Left ventricle myocardium superior (tissue), 1 donor: ENCODE data around the gene IRF2BP2. TPM values are rescaled to one million over a fixed set of nuclear protein-coding genes. Genes with fewer than 3 reads are reported as not detected.
"Not testable (repeated sequence)": the region's sequence is repeated elsewhere in the genome, so short reads cannot be mapped to it uniquely, and the experiment has no call there.

ENCODE experiments used
- ATAC-seq: fragments of 200-7000 bp; cut with Tn5 transposase; one replicate; pipeline ENCODE4 v1.9.1; 2020; ENCODE audit warnings: mild to moderate bottlenecking, moderate library complexity
- DNase-seq: peaks from one replicate; pipeline ENCODE4 v3.0.0-alpha.2; 2020
- intact Hi-C: fragments of 100-400 bp; cut with micrococcal nuclease; formaldehyde crosslinking; loops from one replicate; pipeline ENCODE4 v1.11.0; 2022
- total RNA-seq: library from RNA; stranded (reverse); fragmentation: NEBNext Ultra II Directional; extraction: Animal tissue kit (Norgen Biotek cat#: 25700); gene quantifications from one replicate; pipeline ENCODE4 v1.2.1, GENCODE V29; 2021
- donor health status: DM: no; HTN: yes; CAD: no; lungs with severe emphysema.

The IRF2BP2 gene
- total RNA-seq, 1 donor from 2014 or later = 124 TPM

DNA sequence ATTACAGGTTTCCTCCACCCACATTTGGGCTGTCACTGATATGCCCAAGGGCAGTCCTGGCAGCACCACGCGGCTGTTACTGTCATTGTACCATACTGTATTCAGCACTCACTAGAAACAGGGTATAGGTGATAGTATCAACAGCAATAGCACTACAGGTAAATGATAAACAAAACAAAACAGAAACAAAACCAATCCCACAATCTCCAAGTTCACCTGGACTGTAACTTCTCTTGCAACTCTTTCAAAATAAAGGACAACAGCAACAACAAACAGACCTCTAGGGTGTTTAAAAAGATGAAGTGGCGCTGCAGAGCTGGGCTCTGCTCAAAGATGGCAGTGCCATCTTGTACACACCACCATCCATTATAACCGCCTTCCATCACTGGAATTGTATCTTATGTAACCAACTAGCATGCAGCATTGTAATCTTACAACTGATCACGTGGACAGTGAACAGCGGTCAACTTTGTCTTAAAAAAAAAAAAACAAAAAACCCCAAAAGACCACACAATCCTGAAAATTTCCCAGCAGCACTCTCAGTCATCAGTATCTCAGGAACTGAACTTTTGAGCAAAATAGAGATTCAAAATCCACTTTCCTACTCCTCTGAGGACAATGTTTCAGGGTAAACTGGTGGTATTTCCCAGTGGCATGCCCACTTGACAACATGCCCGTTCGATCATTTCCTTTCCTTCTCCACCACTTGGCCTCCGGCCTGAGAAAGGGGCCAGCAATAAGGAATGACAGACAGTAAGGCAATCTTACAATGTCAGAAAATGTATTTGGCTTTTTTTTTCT lies 3.8 kb downstream of the IRF2BP2 start:
- no peak for ATAC-seq
- peak; percentile 67 for DNase-seq
- intact Hi-C loops = loop anchor here (10.0 kb wide), 1 partner anchor 379 kb away; no protein-coding TSS in a partner anchor

DNA sequence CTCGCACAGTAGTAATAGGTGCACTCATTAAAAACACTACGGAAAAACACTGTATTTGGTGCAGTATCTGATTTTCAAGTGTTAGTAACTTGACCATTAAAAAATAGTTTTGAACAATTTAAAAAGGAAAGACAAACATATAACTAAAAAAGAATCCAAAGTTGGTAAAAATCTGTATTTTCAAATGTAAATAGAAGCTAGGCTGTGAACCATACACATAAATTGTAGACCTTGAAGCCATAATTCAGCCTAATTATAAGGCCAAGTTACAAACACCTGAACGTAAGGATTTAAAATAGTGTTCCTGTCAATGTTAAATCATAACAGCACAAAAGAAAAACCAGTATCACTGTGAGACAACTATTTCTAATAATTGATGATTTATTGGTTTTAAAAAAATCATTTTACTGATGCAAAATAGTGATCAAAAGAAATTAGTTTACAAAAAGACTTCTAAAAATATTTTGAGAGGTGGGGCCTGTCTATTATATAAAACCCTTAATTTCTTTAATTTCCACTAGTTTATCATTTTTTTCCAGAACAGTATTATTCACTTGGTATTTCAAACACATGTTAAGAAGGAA lies 4.5 kb downstream of the IRF2BP2 start:
- intact Hi-C loops = loop anchor here (10.0 kb wide), 1 partner anchor 379 kb away; no protein-coding TSS in a partner anchor
- DNase-seq (no peak), ATAC-seq (no peak)

DNA sequence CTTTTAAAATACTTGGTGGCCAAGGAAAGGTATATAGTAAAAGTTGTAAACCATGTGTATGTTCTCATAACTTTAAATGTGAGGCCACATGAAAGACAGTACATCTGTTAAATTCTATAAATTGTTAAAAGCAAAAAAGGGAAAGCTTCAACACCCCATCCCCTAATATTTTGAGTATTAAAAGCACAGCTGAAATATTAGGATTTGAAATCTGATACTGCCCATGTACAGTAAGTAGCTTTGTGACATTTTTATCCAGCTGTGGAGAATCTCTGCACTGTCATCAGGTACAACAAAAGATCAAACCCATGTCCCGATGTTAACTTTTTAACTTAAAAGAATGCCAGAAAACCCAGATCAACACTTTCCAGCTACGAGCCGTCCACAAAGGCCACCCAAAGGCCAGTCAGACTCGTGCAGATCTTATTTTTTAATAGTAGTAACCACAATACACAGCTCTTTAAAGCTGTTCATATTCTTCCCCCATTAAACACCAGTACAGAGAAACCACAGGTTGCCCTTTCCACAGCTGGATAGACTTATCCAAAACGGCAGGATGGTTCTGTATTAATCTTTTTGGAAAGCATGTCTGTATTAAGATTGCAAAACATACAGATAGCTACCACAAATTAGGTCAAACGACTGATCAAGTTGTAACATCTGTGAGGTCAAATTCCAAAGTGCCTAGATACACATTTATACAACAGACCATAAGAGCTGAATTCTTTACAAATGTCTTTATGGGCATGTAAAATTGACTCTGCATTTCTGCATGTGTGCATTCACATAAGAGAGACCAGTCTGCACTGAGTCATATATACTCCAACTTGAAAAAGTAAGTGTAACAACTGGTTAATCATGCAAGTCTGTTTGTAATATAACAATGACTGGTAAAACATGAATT lies 5.2 kb downstream of the IRF2BP2 start:
- ATAC-seq = no peak
- no peak for DNase-seq
- intact Hi-C loops = loop anchor here (5.0 to 10.0 kb wide), 3 partner anchors 107 to 473 kb away; no protein-coding TSS in a partner anchor

DNA sequence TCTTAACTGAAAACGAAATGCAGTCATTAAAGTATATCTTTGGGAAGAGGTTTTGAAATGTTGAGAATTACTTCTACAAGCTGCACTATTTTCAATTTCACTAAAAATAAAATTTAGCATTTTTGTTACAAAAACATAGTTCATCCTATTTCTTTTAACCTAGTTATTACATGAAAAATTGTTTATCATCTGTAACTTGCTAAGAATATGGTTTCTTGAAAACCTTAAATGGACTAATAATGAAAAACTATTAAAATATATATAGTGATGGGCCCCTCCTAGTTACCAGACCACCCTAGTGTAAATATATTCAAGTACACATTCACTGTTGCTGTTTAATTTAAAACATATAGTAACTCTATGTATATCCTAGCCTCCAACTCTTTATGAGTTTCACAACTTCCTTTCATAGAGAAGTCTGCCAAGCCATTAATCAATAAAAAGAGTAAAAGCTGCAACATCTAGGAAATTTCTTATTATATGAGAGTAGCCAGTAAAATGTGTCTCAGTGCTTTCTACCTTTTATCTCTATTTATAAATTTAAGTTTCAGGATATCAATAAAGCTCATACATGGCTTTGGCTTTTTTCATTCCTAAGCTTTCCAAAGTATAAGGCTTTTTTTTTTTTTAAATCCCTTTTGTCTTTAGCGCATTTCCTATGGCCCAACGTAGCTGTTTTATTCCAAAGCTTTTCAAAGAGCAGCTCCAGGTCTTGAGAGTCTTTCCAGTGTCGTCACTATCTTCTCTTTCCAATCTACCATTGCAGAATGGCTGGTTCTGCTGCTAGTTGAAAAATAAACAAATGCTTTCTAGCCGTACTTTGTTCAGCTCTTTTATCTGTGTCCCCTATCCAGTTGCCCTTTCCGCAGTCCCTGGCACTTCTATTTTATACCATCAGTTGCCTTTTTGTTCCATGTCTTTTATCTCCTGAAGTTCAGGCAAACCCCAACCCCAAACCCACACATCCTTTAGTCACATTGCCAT lies 6.5 kb downstream of the IRF2BP2 start:
- no peak for ATAC-seq
- intact Hi-C loops = loop anchor here (5.0 to 10.0 kb wide), 3 partner anchors 106 to 474 kb away; no protein-coding TSS in a partner anchor
- no peak for DNase-seq

DNA sequence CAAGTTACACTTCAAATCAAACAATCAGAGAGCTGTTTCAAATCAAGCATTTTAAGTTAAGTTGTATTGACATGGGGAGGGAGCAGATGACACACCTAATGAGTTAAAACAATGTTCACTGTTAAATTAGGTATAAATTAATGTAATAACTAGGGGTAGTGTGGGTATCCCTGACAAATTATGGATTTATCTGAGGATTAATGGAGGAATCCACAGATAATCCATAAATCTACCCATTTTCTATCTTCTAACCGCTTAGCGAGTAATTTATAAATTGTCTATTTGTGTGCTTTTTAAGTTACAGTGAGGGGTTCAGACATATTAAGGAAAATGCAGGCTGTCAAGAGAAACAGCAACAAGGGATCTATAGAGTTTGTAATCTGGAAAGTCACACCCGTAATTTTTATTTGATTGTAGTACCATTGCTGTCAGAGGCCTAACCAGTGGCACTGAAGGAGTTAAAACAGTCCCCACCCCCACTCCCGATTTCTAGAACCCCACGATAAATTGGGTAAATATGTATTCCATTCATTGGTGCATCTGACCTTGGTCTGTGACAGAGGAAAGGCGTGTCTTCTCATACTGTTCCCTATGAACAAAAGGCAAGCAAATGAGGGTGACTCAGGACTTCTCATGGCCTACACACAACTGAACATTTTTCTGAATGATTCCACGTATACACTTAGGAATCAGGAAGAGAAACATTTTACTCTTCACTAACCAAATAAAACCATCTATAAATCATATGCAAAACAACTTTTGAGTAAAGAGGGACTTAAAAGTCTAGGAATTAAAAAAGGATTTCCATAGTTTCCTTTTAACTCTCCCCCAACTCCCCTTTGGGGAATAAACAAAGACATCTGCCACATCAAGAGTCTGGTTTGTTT lies 7.4 kb downstream of the IRF2BP2 start:
- intact Hi-C loops = loop anchor here (5.0 to 10.0 kb wide), 3 partner anchors 105 to 475 kb away; no protein-coding TSS in a partner anchor
- no peak for ATAC-seq
- no peak for DNase-seq

DNA sequence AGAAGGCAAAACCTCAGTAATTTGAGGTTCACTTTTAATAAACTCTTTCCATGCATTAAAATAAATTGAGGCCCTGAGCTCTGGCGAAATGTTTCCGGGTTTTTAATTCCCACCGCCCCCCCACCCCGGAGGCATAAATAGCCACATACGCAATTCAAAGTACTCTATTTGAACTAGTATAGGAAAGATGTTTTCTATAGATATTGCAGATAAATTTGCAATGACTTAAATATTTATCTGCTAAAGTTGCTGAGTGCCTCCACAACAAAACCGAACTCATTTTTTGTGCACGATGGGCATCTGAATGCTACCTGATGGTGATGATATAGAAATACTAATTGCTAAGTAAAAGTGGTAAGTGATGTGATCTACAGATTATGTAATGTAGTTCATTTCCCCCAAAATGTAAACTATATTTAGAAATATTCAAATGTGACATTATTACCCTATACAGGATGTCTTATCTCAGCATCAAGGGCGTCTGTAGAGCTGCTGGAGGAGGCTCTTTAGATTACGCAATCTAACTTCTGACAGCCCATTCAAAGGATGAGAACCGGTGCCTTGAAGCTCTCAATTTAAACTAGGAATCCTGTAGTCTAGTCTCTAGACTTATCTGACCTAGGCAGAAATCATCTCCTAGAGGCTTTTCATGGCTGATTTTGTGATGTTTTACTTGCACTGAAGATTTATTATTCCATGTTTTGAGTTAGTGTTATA lies 8.5 kb downstream of the IRF2BP2 start:
- no peak for DNase-seq
- no peak for ATAC-seq
- intact Hi-C loops = loop anchor here (5.0 to 10.0 kb wide), 3 partner anchors 104 to 476 kb away; no protein-coding TSS in a partner anchor

DNA sequence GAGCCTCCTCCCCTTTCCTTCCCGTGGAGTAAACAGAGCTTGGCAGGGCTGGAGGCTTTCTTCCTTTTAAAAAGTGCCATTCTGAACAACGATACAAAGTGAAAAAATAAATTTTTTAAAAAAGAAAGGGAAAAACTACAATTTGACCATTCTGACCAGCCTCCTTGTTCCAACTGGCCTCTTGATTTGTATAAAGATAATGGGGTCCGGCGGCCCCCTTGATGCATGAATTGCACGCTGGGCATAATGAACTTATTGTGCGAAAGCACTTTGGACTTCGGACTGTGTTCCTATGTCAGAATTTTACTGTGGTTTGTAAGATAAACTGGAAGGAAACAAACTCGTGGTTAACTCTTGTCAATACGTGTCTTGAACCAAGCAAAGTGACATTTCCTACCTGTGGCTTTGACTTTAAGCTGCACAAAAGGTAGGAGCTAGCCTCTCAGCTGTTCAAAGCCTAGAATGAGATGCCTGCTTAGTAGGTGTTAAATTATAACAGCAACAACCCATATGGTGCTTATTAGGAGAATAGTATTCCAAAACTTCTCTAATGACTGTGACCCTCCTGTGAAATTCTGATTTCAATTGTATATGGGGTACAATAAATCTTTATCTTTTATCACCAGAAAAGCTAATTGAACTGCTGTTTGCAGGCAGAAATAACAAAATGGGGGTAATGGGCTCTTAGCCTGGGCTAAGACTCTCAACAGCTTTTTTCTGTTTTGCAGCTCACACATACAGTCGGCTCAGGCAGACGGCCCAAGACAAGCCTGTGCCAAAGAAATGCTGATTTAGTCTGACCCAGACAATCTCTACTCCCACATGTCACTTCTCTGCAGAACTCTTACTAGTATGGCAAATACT lies 9.3 kb downstream of the IRF2BP2 start:
- intact Hi-C loops = loop anchor here (5.0 to 10.0 kb wide), 3 partner anchors 103 to 477 kb away; no protein-coding TSS in a partner anchor
- DNase-seq (peak; percentile 75), ATAC-seq (peak; percentile 15)

DNA sequence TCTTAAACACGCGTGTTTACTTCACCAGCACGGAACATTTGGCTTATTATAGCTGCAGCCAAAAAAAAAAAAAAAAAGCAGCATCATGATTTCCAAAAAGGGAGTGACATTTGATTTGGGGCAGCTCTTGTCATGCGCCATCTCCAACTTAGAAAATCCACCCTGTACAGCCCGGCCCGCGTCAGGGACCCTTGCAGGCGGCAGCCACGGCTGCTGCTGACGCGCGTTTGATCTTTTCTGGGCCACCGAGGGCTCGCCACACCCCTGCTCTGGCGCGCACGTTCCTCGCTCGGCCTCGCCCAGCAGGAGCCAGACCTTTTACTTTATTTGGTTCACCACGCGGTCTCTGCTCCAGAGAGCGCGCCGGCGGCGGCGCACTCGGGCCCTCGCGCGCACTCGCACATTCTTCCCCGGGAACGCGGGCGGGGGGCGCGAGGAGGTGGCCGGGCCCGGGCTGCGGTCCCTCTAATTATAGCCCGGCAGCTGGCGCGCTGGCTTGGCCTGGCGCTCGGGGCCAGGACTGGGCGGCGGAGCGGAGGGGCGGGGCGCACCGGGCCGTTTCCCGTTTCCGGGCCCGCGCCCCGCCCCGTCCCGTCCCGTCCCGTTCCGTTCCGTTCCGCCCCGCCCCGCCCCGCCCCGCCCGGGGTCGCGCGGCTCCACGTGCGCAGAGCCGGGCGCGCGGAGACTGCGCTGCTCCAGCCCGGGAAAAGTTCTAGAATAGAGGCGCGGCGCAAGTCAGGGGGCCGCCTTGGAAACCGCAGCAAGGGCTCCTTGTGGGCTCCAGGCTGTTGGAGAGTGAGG lies 10.2 kb downstream of the IRF2BP2 start:
- DNase-seq (peak; percentile 96), ATAC-seq (peak; percentile 91)
- intact Hi-C loops = loop anchor here (2.0 to 10.0 kb wide), 4 partner anchors 65 to 477 kb away; no protein-coding TSS in a partner anchor

DNA sequence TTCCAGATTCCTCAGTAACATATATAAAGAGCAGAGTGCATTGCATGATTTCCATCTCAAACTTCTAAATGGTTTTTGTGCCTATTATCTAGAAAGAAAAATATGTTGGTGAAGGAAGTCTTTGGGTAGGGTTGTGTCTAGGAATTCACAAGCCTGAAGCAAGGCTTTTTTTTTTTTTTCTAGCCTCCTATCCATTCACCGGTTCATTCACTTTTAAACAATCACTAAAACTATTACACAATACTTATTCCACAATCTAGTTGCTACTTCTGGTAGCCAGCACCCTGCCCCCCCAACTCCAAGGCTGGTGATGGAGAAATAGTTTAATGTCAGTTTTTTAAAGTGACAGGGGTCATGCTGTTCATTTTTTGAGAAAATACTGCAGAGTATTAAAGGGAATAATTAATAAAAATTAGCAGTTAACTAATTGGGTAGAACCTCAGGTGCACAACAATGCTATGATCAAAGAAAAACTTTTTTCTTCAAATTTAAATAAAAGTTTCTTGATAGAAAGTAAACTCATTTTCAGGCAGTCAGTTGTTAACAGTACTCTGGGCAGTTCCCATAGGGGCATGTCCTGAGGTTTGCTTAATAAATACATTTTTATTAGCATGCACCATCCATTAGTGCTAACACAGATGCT lies 10.9 kb downstream of the IRF2BP2 start:
- ATAC-seq (no peak), DNase-seq (no peak)
- intact Hi-C loops = loop anchor here (2.0 kb wide), 1 partner anchor 64 kb away; no protein-coding TSS in a partner anchor

DNA sequence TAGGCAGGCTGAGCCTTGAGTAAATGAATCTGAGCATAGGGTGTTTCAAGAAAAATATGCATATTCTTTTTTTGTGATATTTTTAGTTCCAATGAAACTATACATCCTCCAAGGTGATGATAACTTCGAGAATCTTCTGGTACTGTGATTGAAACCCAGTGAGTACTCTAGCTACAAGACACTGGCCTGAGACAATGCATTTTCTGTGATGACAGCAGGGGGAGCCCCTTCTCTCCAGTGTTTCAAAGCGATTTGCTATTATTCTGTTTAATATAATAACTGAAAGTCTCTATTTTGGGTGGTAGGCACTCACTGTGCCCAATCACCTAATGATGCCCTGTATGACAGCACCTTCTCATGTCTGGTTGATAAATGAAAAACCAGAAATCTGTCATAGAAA lies 12.1 kb downstream of the IRF2BP2 start:
- ATAC-seq (no peak), DNase-seq (no peak)
- intact Hi-C loops = loop anchor here (2.0 kb wide), 1 partner anchor 63 kb away; no protein-coding TSS in a partner anchor

DNA sequence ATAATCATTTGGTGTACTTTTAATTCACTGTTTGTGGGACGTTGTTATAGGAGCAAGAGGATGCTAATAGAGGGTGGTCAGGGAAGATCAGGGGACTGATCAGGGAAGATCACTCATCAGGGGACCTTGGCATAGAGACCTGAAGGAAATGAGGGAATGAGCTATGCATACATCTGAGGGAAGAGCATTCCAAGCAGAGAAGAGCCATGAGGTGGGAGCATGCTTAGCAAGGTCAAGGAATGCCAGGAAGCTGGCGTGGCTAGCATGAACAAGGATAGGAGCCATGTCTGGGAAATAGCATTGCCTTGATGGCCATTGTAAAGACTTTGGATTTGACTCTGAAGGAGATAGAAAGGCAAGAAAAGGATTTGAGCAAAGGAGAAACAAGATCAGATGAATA lies 14.1 kb downstream of the IRF2BP2 start:
- DNase-seq = no peak
- intact Hi-C loops = no loop called here
- ATAC-seq = no peak

DNA sequence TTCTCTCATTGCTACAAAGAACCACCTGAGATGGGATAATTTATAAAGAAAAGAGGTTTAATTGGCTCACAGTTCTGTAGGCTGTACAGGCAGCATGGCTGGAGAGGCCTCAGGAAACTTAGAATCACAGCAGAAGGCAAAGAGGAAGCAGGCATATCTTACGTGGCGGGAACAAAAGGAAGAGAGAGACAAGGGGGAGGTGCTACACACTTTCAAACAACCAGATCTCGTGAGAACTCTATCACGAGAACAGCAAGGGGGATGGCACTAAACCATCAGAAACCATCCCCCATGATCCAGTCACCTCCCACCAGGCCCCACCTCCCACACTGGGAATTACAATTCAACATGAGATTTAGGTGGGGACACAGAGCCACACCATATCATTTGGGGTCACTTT lies 15.4 kb downstream of the IRF2BP2 start:
- ATAC-seq, intact Hi-C loops: not testable (repeated sequence)

DNA sequence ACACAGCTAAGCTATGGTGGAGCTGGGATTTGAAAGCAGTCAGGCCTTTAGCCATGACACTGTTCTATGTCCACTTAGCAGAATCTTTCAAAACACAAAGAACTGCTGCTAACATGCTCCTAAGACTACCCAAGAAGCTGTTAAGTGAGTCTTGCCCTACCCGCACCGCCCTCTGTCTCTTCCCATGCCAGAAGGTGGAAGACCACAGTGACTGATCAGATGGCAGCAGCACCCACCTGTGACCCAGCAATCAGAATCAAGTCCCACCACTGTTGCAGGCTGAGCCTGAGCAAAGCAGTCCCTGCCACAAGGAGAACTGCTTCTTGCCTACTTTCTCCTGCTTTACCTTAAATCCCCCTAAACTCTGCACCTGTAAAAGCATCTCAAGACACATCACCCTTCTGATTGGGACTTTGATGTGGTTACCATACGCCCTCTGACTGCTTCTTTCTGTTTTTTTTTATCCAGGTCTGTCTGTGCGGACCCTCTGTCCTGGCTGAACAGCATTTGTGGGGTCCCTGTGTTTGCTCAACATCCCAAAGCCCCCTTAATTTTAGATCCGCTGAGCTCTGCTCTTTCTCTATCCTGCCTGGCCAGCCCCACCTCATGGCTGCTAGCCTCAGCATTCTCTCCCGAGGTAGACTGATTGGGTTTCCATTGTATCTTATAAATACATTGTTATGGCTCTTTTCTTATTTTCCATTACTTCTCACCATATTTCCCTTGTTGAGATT lies 16.0 kb downstream of the IRF2BP2 start:
- ATAC-seq = no peak
- intact Hi-C loops = no loop called here
- no peak for DNase-seq

More for the DNA sequence above, 15.4 kb downstream of the IRF2BP2 start:
- not testable (repeated sequence) for DNase-seq
